ENCODE measurements around the gene IL32.
"Not testable (repeated sequence)": the region's sequence is repeated elsewhere in the genome, so short reads cannot be mapped to it uniquely, and the experiment has no call there.

The IL32 gene

DNA sequence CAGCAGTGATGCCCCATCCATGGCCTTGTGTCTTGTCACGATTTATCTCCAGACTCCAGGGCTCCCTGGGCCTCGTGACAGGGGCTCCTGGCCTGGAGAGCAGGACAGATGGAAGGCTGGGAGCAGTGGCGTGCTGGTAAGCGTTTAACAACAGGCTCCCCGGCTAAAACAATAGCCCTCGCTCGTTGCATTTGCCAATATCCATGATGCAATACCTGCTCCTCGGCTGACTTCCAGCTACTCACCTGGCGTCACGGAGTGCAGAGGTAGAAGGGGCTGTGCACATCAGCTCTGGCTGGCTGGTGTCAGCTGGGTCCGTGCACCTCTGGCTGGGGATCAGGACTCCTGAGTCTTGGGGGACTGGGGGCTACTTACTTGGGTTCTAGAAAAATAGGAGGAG is 27.2 kb upstream of the IL32 start:
- Mint-ChIP-seq H3K4me1 (peaks cover 12% of the 10 kb centered on the region), H3K27me3 (peaks cover 82% of the 10 kb centered on the region), H3K27ac (no peak overlapping the region), H3K9me3 (no peaks in the 10 kb centered on the region), H3K4me3 (no peak overlapping the region), H3K36me3 (no peaks in the 10 kb centered on the region)
- no peak for ATAC-seq

DNA sequence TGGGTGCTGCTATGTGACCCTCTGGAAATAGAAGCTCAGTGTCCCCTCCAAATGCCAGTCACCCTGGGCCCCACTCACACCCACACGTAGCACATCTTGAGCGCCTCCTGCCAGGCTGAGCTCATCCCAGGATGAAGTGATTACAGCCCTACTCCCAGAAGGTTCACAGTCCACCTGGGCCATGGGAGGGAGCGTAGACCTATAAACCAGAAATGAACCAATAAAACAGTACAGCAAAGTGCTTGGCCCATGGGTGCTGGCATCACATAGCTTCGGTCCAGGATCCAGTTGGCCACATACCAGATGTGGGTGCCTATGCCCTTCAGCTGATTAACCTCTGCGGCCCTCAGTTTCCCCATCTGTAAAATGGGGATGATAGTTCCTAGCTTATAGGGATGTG is 26.5 kb upstream of the IL32 start:
- Mint-ChIP-seq H3K4me1 (peaks cover 12% of the 10 kb centered on the region), H3K9me3 (no peaks in the 10 kb centered on the region), H3K27ac (no peak overlapping the region), H3K4me3 (no peak overlapping the region), H3K27me3 (peaks cover 82% of the 10 kb centered on the region), H3K36me3 (no peaks in the 10 kb centered on the region)
- ATAC-seq: no peak

- no peak overlapping the region for H3K27ac Mint-ChIP-seq
- no peak overlapping the region for H3K4me3 Mint-ChIP-seq
- H3K4me1 Mint-ChIP-seq: peaks cover 17% of the 10 kb centered on the region
- no peaks in the 10 kb centered on the region for H3K9me3 Mint-ChIP-seq
- H3K36me3 Mint-ChIP-seq: no peaks in the 10 kb centered on the region
- H3K27me3 Mint-ChIP-seq: peaks cover 71% of the 10 kb centered on the region
- no peak for ATAC-seq
These were observed 23.1 kb upstream of the IL32 start for GRCh38 chr16:3042376-3042775.

GRCh38 chr16:3044708-3045107 is 20.7 kb upstream of the IL32 start:
- H3K4me3 Mint-ChIP-seq: peak overlapping the region; percentile 70
- no peak for ATAC-seq

DNA sequence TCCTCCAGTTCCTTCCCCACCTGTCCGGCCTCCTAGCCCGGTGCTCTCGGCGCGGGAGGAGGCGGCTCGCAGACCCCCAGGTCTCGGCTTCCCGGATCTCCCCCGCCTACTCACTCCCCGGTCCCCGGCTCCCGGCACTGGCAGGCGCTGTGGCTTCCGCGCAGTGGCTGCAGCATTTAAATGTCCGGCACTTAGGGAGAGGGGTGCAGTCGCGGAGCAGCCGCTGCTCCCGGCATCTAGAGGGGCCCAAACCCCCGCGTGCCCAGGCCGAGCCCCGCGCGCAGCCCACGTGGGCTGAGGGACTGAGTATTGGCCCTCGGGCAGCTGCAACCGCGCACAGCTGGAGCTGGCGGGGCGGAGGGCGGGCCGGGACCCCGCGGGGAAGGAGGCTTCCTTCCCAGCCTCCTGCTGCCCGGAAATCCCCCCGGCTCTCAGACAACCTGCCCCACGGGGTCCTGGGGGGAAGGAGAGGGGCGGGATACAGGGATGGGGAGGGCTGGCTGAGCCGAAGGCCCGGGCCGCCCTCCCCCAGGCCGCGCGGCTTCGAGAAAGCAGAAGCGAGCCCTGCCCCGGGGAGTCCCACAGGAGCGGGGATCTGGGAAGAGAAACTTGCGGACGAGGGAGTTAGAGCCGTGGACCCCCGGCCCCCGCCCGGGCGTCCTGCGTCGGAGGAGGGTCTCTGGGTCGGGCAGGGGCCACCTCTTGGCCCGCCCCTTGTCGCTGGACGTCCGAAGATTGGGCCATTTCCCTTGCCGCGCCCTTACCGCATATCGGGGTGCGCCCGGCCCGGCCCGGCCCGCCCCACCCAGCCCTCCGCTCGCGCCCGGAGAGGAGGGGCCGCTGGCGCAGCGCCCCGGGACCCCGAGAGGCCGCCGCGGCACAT is 19.4 kb upstream of the IL32 start, which contains the start of gene MMP25:
MMP25 (plus strand) TSS at position 804 of the 883 bp plus-strand sequence. CDS start 357 bp downstream, outside the sequence.
- ATAC-seq: peak; percentile 84
- Mint-ChIP-seq H3K4me3 (peak within 1 kb of the TSS; percentile 70), H3K4me1 (peaks cover 23% of the 10 kb centered on the region), H3K9me3 (no peaks in the 10 kb centered on the region), H3K36me3 (no peaks in the 10 kb centered on the region), H3K27me3 (peaks cover 54% of the 10 kb centered on the region), H3K27ac (no peak within 1 kb of the TSS)

More at GRCh38 chr16:3044708-3045107, 20.7 kb upstream of the IL32 start:
- Mint-ChIP-seq H3K27me3 (peaks cover 67% of the 10 kb centered on the region), H3K36me3 (no peaks in the 10 kb centered on the region), H3K4me1 (peaks cover 23% of the 10 kb centered on the region), H3K9me3 (no peaks in the 10 kb centered on the region), H3K27ac (peak overlapping the region; percentile 18)

DNA sequence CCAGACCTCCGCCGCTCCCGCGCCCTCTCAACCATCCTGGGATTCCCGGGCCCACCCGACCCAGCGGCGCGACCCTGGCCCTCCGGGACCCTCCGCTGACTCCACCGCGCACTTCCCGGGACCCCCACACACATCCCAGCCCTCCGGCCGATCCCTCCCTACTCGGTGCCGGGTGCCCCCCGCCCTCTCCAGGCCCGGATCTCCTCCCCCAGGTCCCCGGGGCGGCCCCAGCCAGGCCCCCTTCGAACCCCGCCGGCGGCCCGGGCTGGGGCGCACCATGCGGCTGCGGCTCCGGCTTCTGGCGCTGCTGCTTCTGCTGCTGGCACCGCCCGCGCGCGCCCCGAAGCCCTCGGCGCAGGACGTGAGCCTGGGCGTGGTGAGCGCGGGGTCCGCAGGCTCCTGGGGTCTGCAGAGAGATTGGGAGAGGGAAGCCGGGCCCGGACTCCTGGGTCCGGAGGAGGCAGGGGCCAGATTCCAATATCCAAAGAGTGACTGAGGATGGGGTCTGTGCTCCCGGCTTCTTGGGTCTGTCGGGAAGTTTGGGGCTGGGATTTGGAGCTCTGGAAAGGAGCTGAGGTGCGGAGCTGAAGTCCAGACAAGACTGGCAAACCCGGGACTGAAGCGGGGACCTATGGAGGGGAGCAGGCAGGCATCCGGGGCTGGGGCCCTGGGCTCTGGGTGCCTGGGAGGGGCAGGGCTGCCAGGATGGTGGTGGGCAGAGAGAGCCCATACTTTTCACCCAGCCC is 18.6 kb upstream of the IL32 start:
- Mint-ChIP-seq H3K4me1 (peaks cover 23% of the 10 kb centered on the region), H3K36me3 (no peaks in the 10 kb centered on the region), H3K27me3 (peaks cover 50% of the 10 kb centered on the region), H3K27ac (no peak overlapping the region), H3K9me3 (no peaks in the 10 kb centered on the region), H3K4me3 (peak overlapping the region; percentile 15)
- ATAC-seq: no peak

GRCh38 chr16:3047387-3047720 is 18.1 kb upstream of the IL32 start:
- Mint-ChIP-seq H3K4me3 (no peak overlapping the region), H3K27me3 (peaks cover 50% of the 10 kb centered on the region), H3K36me3 (no peaks in the 10 kb centered on the region), H3K27ac (no peak overlapping the region), H3K9me3 (no peaks in the 10 kb centered on the region), H3K4me1 (peaks cover 23% of the 10 kb centered on the region)
- no peak for ATAC-seq

DNA sequence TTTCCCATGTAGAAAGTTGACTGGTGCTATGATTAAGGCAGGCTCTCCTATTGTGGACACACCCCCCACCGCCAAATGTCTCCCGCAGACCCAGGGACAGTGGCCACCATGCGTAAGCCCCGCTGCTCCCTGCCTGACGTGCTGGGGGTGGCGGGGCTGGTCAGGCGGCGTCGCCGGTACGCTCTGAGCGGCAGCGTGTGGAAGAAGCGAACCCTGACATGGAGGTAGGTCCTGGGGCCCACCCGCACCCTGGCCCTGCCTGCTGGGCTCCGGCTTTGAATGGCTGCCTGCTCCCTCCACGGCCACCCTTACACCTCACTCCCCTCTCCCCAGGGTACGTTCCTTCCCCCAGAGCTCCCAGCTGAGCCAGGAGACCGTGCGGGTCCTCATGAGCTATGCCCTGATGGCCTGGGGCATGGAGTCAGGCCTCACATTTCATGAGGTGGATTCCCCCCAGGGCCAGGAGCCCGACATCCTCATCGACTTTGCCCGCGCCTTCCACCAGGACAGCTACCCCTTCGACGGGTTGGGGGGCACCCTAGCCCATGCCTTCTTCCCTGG is 15.4 kb upstream of the IL32 start:
- Mint-ChIP-seq H3K4me1 (peaks cover 30% of the 10 kb centered on the region), H3K9me3 (no peaks in the 10 kb centered on the region), H3K36me3 (peaks cover 9% of the 10 kb centered on the region), H3K4me3 (no peak overlapping the region), H3K27ac (no peak overlapping the region), H3K27me3 (peaks cover 26% of the 10 kb centered on the region)
- no peak for ATAC-seq

DNA sequence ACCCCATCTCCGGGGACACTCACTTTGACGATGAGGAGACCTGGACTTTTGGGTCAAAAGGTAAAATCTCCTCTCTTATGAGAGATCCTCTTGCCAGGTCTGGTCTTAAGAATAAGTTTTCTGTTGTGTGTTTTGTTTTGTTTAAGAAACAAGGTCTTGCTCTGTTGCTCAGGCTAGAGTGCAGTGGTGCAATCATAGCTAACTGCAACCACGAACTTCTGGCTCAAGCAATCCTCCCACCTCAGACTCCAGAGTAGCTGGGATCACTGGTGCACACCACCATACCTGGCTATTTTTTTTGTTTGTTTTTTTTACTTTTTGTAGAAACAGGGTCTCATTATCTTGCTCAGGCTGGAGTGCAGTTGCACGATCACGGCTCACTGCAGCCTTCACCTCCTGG is 15.0 kb upstream of the IL32 start:
- ATAC-seq: no peak
- peaks cover 21% of the 10 kb centered on the region for H3K27me3 Mint-ChIP-seq
- peaks cover 9% of the 10 kb centered on the region for H3K36me3 Mint-ChIP-seq
- H3K4me1 Mint-ChIP-seq: peaks cover 30% of the 10 kb centered on the region
- no peak overlapping the region for H3K4me3 Mint-ChIP-seq
- H3K27ac Mint-ChIP-seq: no peak overlapping the region
- H3K9me3 Mint-ChIP-seq: no peaks in the 10 kb centered on the region

DNA sequence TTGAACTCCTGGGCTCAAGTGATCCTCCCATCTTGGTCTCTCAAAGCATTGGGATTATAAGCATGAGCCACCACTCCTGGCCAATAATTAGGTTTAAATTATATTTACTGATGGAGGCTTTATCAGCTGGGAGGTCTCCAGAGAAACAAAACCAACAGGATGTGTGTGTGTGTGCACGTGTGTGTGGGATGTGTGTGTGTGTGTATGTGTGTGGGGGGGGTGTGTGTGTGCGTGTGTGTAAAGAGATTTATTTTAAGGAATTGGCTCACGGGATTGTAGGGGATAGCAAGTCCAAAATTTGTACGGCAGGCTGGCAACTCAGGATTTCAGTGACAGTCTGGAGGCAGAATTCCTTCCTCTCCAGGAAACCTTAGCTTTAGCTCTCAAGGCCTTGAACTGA is 14.4 kb upstream of the IL32 start:
- no peak overlapping the region for H3K4me3 Mint-ChIP-seq
- H3K27me3 Mint-ChIP-seq: peaks cover 18% of the 10 kb centered on the region
- H3K4me1 Mint-ChIP-seq: peaks cover 30% of the 10 kb centered on the region

GRCh38 chr16:3051494-3051893 is 13.9 kb upstream of the IL32 start:
- Mint-ChIP-seq H3K9me3 (no peaks in the 10 kb centered on the region), H3K27me3 (peaks cover 18% of the 10 kb centered on the region), H3K4me3 (no peak overlapping the region), H3K36me3 (peaks cover 9% of the 10 kb centered on the region), H3K27ac (no peak overlapping the region), H3K4me1 (peaks cover 29% of the 10 kb centered on the region)
- no peak for ATAC-seq

More for the DNA sequence above, 14.4 kb upstream of the IL32 start:
- Mint-ChIP-seq H3K27ac (no peak overlapping the region), H3K9me3 (no peaks in the 10 kb centered on the region), H3K36me3 (peaks cover 9% of the 10 kb centered on the region)
- ATAC-seq: no peak

DNA sequence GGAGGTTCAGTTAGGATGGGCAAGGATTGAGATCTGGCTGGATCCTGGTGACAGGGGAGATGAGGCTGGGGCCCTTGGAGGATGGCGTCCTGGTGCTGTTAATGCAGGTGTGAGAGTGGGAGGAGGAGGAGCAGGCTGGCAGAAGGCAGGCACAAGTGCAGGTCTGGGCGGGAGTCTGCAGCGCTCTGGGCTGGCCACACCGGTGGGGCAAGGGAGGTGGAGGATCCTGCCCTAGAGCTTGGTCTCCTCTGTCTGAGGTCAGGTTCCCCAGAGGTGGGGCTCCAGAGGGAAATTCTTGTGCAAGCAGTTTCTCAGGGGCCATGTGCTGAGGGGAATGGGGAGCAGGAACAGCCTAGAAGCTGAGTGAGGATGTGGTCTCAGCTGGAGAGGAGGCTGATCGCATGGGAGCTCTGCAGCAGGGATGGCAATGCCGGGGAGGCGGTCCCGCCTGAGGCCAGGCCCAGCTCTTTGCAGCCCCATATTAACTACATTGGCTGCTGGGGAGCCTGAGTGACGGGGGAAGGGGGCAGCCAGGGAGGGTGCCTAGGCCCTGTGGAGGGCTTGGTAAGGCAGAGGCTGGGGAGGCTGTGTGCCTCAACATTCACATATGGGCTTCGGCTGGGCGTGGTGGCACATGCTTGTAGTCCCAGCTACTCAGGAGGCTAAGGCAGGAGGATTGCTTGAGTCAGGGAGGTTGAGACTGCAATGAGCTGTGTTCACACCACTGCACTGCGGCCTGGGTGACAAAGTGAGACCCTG is 12.7 kb upstream of the IL32 start:
- H3K4me3 Mint-ChIP-seq, H3K36me3 Mint-ChIP-seq, H3K27ac Mint-ChIP-seq, H3K9me3 Mint-ChIP-seq, ATAC-seq: not testable (repeated sequence)
- peaks cover 29% of the 10 kb centered on the region for H3K4me1 Mint-ChIP-seq
- H3K27me3 Mint-ChIP-seq: peaks cover 18% of the 10 kb centered on the region

GRCh38 chr16:3053330-3053710 is 12.1 kb upstream of the IL32 start:
- not testable (repeated sequence) for ATAC-seq, H3K4me3 Mint-ChIP-seq, H3K27ac Mint-ChIP-seq, H3K9me3 Mint-ChIP-seq, H3K36me3 Mint-ChIP-seq
- Mint-ChIP-seq H3K27me3 (peaks cover 12% of the 10 kb centered on the region), H3K4me1 (peaks cover 26% of the 10 kb centered on the region)

- H3K9me3 Mint-ChIP-seq: no peaks in the 10 kb centered on the region
- H3K27ac Mint-ChIP-seq: no peak overlapping the region
- peaks cover 30% of the 10 kb centered on the region for H3K4me1 Mint-ChIP-seq
These were observed 10.3 kb upstream of the IL32 start for GRCh38 chr16:3054965-3055733.

More at GRCh38 chr16:3054965-3055733, 10.3 kb upstream of the IL32 start:
- Mint-ChIP-seq H3K27me3 (no peaks in the 10 kb centered on the region), H3K36me3 (peaks cover 9% of the 10 kb centered on the region), H3K4me3 (no peak overlapping the region)
- no peak for ATAC-seq

Measured in stimulated activated memory B cell treated with anti-CD40 and anti-IgM and Interleukin-4, amounts not matched to agents 10 μg/mL and 1 μg/mL and 100 μg/mL, for 72 hours (primary cell).